ENCODE data around the gene HEATR5B. TPM values are rescaled to one million over a fixed set of nuclear protein-coding genes. Genes with fewer than 3 reads are reported as not detected.

HEATR5B gene
- polyA plus RNA-seq, 1 experiment = 10.4 TPM

DNA sequence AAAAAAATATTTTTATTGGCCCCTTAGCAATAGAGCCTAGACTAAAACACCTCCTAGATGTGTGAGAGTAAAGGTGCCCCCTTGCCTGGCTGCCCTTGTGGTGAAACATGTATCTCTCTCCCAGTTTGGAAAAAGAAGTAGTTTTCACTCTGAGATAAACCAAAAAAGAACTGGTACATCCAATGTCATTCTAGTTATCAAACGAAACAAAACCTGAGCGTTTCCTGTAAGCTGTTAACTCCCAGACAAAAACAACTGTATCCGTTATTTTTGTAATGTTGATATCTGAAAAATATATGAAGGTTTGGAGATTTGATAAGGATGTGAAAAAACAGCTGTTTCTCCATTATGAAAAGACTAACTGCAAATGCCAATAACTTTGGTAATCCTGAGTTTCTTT lies 24.3 kb downstream of the HEATR5B start:
- TF ChIP-seq, protein P1, sequence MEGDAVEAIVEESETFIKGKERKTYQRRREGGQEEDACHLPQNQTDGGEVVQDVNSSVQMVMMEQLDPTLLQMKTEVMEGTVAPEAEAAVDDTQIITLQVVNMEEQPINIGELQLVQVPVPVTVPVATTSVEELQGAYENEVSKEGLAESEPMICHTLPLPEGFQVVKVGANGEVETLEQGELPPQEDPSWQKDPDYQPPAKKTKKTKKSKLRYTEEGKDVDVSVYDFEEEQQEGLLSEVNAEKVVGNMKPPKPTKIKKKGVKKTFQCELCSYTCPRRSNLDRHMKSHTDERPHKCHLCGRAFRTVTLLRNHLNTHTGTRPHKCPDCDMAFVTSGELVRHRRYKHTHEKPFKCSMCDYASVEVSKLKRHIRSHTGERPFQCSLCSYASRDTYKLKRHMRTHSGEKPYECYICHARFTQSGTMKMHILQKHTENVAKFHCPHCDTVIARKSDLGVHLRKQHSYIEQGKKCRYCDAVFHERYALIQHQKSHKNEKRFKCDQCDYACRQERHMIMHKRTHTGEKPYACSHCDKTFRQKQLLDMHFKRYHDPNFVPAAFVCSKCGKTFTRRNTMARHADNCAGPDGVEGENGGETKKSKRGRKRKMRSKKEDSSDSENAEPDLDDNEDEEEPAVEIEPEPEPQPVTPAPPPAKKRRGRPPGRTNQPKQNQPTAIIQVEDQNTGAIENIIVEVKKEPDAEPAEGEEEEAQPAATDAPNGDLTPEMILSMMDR (IDR thresholded peaks at IDR 0.05; ENCODE audit: insufficient read depth, low read depth, low read length) = no peak
- peaks cover 4% of the 10 kb centered on the region for H3K36me3 ChIP-seq (ENCODE audit: control insufficient read depth, insufficient read depth, low read length)
- no peak for DNase-seq (ENCODE audit: low read depth)
- H3K27me3 ChIP-seq (ENCODE audit: control insufficient read depth, insufficient read depth, low read length) = no peaks in the 10 kb centered on the region
- POLR2A ChIA-PET = no interaction called here
- CTCF ChIA-PET = interaction anchor here (0.7 to 1.2 kb wide), 2 partner anchors 18 to 19 kb away, joined by 3 read pairs; no protein-coding TSS in a partner anchor
- H3K4me3 ChIP-seq (ENCODE audit: low read depth, low read length) = no peak overlapping the region

DNA sequence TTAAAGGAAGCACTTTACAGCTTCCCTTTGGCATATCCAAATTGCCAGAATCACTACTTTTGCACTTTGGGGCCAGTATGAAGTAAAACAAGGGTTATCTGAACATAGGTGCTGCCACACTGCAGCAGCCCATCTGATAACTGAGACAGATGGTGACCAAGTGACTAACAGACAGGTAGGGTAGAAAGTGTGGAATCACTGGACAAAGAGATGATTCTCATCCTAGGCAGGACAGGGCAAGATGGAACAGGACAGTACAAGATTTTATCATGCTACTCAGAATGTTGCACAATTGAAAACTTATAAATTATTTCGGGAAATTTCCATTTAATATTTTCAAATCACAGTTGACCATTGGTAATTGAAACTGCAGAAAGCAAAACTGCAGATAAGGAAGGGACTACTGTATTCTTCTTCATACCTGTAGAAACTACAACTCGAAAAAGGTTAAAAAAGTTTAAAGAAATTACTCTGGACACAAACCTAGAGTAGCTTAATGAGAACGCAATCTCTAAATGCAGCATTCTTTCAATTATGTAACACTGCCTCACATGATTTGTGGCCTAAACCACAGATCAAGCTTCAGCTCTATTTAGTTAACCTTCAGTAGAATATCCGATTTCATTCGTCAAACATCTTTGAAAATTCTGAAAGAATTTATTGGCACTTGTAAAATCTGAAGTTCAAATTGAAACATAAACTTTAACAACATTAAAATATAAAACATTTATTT lies 31.4 kb downstream of the HEATR5B start:
- Histone ChIP-seq H3K36me3 (ENCODE audit: control insufficient read depth, insufficient read depth, low read length) (peaks cover 3% of the 10 kb centered on the region), H3K27me3 (ENCODE audit: control insufficient read depth, insufficient read depth, low read length) (no peaks in the 10 kb centered on the region), H3K4me3 (ENCODE audit: low read depth, low read length) (no peak overlapping the region)
- ChIA-PET CTCF (no interaction called here), POLR2A (no interaction called here)
- DNase-seq (ENCODE audit: low read depth) = no peak
- TF ChIP-seq, protein P1 (IDR thresholded peaks at IDR 0.05; ENCODE audit: insufficient read depth, low read depth, low read length) = no peak

DNA sequence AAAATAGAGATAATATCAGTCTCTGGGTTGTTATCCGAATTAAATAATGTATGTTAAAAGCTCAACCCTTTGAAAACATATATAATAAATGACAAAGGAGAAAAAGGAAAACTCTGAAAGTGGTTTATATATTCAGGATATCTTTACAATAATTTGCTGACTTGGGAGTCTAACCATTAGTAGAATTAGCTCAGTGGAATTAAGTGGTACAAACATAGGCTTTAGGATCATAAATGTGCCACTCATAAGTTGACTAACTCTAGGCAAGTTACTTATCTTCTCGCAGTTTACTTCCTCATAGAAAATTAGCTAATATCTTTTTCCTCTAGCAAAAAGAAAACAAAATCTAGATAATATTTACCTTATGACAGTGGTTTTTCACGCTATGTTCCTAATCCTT lies 44.6 kb downstream of the HEATR5B start:
- no peaks in the 10 kb centered on the region for H3K27me3 ChIP-seq (ENCODE audit: control insufficient read depth, insufficient read depth, low read length)
- no peak overlapping the region for H3K4me3 ChIP-seq (ENCODE audit: low read depth, low read length)
- TF ChIP-seq, protein P1 (IDR thresholded peaks at IDR 0.05; ENCODE audit: insufficient read depth, low read depth, low read length) = no peak
- CTCF ChIA-PET = no interaction called here
- peaks cover 3% of the 10 kb centered on the region for H3K36me3 ChIP-seq (ENCODE audit: control insufficient read depth, insufficient read depth, low read length)
- POLR2A ChIA-PET = no interaction called here
- DNase-seq (ENCODE audit: low read depth) = no peak

DNA sequence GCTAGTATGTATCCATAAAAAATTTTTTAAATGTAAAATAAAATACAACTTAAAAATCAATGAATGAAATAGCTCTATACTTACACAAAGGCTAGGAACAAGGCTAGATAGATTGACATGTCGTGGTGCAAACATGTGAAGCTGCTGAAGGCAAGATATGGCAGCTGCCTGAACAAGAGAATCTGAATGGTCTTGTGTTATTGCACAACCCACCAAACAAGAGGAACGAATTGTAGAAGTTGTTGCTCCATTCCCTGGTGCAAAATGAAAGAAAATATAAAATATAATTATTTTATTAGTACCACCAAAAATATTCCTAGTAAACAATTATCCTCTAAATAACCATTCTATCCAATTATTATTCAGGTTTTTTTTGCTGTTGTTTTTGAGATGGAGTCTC lies 46.4 kb downstream of the HEATR5B start:
- TF ChIP-seq, protein P1 (IDR thresholded peaks at IDR 0.05; ENCODE audit: insufficient read depth, low read depth, low read length) = no peak
- Histone ChIP-seq H3K4me3 (ENCODE audit: low read depth, low read length) (no peak overlapping the region), H3K27me3 (ENCODE audit: control insufficient read depth, insufficient read depth, low read length) (no peaks in the 10 kb centered on the region), H3K36me3 (ENCODE audit: control insufficient read depth, insufficient read depth, low read length) (peaks cover 2% of the 10 kb centered on the region)
- DNase-seq (ENCODE audit: low read depth) = no peak
- POLR2A ChIA-PET = no interaction called here
- CTCF ChIA-PET = no interaction called here

DNA sequence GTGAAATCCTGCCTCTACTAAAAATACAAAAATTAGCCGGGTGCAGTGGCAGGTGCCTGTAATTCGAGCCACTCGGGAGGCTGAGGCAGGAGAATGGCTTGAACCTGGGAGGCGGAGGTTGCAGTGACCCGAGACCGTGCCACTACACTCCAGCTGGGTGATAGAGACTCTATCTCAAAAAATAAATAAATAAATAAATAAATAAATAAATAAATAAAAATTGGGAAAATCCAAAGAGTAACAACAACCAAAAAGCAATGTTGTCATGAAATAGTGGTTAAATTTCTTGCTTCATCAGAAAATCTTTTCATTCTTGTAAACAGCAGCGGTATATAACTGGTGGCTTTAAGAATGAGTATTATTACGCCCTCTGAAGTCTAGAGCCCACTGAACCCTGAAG lies 54.4 kb downstream of the HEATR5B start:
- TF ChIP-seq, protein P1 (IDR thresholded peaks at IDR 0.05; ENCODE audit: insufficient read depth, low read depth, low read length) = no peak
- POLR2A ChIA-PET = no interaction called here
- CTCF ChIA-PET = interaction anchor here (0.6 kb wide), 1 partner anchor 9 kb away, joined by 3 read pairs; no protein-coding TSS in a partner anchor

More for the DNA sequence above, 54.4 kb downstream of the HEATR5B start:
- no peak overlapping the region for H3K4me3 ChIP-seq (ENCODE audit: low read depth, low read length)
- no peak for DNase-seq (ENCODE audit: low read depth)
- no peaks in the 10 kb centered on the region for H3K27me3 ChIP-seq (ENCODE audit: control insufficient read depth, insufficient read depth, low read length)
- H3K36me3 ChIP-seq (ENCODE audit: control insufficient read depth, insufficient read depth, low read length) = peaks cover 3% of the 10 kb centered on the region
